Right lobe of liver (tissue), 4 donors: ENCODE measurements around the gene TTLL1.

Experiments used
- CTCF ChIP-seq, 4 donors: fragments of 200-600 bp in 3 of 4; fragments of 450-650 bp in 1 of 4; IDR thresholded peaks; one replicate each; pipeline versions ENCODE4 v1.5.1 to v1.8.0; 2016 to 2022; ENCODE audit warnings: antibody characterized with exemption in 4 of 4, mild to moderate bottlenecking in 2 of 4
- POLR2A ChIP-seq: fragments of 450-650 bp; IDR thresholded peaks from one replicate; pipeline ENCODE4 v1.6.1; 2017; ENCODE audit warnings: antibody characterized with exemption, mild to moderate bottlenecking
- donor health status: DM: no; HTN: no; CAD: no.
- donor health status: DM: no; HTN: no; CAD: no.
- donor health status: DM: no; HTN: yes; CAD: no.

DNA sequence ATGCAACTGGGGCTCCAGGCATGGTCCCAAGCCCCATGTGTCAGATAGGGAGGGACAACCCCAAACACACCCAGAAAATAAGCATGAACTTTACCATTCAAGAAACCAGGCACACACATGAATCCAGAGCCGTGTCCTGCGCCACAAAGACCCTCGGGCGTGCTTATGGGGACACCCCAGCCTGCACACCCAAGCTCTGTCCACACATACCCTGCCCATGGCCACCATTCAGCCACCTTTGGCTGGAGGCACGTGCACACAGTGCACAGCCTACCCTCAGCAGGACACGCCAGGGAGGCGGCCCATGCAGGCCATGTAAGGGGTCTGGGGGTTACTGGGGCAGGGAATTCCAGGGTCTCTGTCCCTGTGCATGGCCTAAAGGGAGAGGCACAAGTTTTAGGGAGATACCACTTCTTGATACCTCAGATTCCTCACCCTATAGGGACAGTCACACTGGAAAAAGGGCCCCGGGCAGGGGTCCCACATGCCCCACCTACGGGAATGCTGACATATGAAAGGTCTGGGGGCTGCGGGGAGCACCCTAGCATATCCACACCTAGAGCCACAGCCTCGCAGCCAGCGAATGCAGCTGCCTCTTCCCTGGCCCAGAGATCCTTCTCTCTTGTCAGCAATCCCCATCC lies 94.8 kb downstream of the TTLL1 start:
- TF ChIP-seq CTCF (IDR thresholded peaks at IDR 0.05) = no peak
- no peak for TF ChIP-seq POLR2A
